Measurements from ENCODE around the gene LDLRAP1.

The LDLRAP1 gene

GRCh38 chr1:25617625-25618432 lies 74.4 kb downstream of the LDLRAP1 start:
- no peaks in the 10 kb centered on the region for H3K79me2 ChIP-seq (ENCODE audit: low read length)
- no peaks in the 10 kb centered on the region for H3K36me3 ChIP-seq (replicated peaks; ENCODE audit: low read depth, low read length)
- H3K4me1 ChIP-seq (ENCODE audit: low read length), result peaks cover 19% of the 10 kb centered on the region
- H3K9me3 ChIP-seq (ENCODE audit: insufficient read depth, low read length), result no peaks in the 10 kb centered on the region
- no peak overlapping the region for H2AFZ ChIP-seq (ENCODE audit: low read depth, low read length)
- peak overlapping the region; percentile 72 for H3K4me2 ChIP-seq (ENCODE audit: low read length)
- no peak for TF ChIP-seq CTCF (IDR thresholded peaks at IDR 0.05; ENCODE audit: low read depth, low read length)
- no peak for TF ChIP-seq EZH2phosphoT487 (IDR thresholded peaks at IDR 0.05; ENCODE audit: low read depth)
- no peak overlapping the region for H3K9ac ChIP-seq (ENCODE audit: low read length)
- peaks cover 52% of the 10 kb centered on the region for H3K27me3 ChIP-seq (ENCODE audit: low read depth, low read length)
- H3K4me3 ChIP-seq (ENCODE audit: low read length), result peak overlapping the region; percentile 68
- H3K27ac ChIP-seq (ENCODE audit: low read length), result no peak overlapping the region
- H4K20me1 ChIP-seq (ENCODE audit: insufficient read depth, low read length), result no peaks in the 10 kb centered on the region

DNA sequence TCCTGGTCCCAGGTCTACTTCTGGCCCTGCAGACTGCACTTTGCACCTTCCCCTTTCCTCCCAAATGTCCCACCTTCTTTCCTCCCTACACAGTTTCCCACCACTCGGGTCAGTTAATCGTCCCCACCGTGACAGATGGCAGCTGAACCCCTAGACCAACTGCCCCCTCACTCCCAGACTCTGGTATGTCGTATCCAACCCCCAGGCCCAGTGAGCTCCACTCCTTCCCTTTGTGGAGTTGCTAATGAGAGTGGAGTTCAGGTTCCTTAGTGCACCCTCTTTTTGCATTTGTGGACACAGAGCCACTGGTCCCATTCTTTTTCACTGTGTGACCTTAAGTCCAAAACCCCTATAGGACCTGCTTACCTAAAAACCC lies 75.0 kb downstream of the LDLRAP1 start:
- Histone ChIP-seq H4K20me1 (ENCODE audit: insufficient read depth, low read length) (no peaks in the 10 kb centered on the region), H3K9ac (ENCODE audit: low read length) (no peak overlapping the region), H2AFZ (ENCODE audit: low read depth, low read length) (no peak overlapping the region), H3K4me1 (ENCODE audit: low read length) (peaks cover 19% of the 10 kb centered on the region), H3K4me2 (ENCODE audit: low read length) (no peak overlapping the region), H3K79me2 (ENCODE audit: low read length) (no peaks in the 10 kb centered on the region), H3K9me3 (ENCODE audit: insufficient read depth, low read length) (no peaks in the 10 kb centered on the region), H3K27me3 (ENCODE audit: low read depth, low read length) (peaks cover 51% of the 10 kb centered on the region), H3K36me3 (replicated peaks; ENCODE audit: low read depth, low read length) (no peaks in the 10 kb centered on the region), H3K27ac (ENCODE audit: low read length) (no peak overlapping the region), H3K4me3 (ENCODE audit: low read length) (no peak overlapping the region)
- TF ChIP-seq CTCF (IDR thresholded peaks at IDR 0.05; ENCODE audit: low read depth, low read length) (no peak), EZH2phosphoT487 (IDR thresholded peaks at IDR 0.05; ENCODE audit: low read depth) (no peak)

Data from OCI-LY3 (cell line).